ENCODE measurements around the gene PAFAH1B1. TPM values are rescaled to one million over a fixed set of nuclear protein-coding genes. Genes with fewer than 3 reads are reported as not detected.

Gene PAFAH1B1
- total and polyA plus RNA-seq, 2 experiments from 2014 or later: 69.9 to 71.7 TPM

GRCh38 chr17:2562162-2562858 is 31.1 kb upstream of the PAFAH1B1 start (continued):
- TF ChIP-seq, protein P1, sequence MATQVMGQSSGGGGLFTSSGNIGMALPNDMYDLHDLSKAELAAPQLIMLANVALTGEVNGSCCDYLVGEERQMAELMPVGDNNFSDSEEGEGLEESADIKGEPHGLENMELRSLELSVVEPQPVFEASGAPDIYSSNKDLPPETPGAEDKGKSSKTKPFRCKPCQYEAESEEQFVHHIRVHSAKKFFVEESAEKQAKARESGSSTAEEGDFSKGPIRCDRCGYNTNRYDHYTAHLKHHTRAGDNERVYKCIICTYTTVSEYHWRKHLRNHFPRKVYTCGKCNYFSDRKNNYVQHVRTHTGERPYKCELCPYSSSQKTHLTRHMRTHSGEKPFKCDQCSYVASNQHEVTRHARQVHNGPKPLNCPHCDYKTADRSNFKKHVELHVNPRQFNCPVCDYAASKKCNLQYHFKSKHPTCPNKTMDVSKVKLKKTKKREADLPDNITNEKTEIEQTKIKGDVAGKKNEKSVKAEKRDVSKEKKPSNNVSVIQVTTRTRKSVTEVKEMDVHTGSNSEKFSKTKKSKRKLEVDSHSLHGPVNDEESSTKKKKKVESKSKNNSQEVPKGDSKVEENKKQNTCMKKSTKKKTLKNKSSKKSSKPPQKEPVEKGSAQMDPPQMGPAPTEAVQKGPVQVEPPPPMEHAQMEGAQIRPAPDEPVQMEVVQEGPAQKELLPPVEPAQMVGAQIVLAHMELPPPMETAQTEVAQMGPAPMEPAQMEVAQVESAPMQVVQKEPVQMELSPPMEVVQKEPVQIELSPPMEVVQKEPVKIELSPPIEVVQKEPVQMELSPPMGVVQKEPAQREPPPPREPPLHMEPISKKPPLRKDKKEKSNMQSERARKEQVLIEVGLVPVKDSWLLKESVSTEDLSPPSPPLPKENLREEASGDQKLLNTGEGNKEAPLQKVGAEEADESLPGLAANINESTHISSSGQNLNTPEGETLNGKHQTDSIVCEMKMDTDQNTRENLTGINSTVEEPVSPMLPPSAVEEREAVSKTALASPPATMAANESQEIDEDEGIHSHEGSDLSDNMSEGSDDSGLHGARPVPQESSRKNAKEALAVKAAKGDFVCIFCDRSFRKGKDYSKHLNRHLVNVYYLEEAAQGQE (IDR thresholded peaks at IDR 0.05; ENCODE audit: unreplicated experiment): no peak
- no peak for TF ChIP-seq JUNB (IDR thresholded peaks at IDR 0.05; ENCODE audit: unreplicated experiment)
- no peak for TF ChIP-seq NANOG (IDR thresholded peaks at IDR 0.05; ENCODE audit: borderline replicate concordance)
- no peak for TF ChIP-seq CTCF (conservative IDR thresholded peaks at IDR 0.05; ENCODE audit: low read depth in 2 of 2)
- TF ChIP-seq EZH2 (IDR thresholded peaks at IDR 0.05; ENCODE audit: low read depth, unreplicated experiment): no peak
- no peak for TF ChIP-seq POLR2AphosphoS5 (IDR thresholded peaks at IDR 0.05; ENCODE audit: low read depth)

DNA sequence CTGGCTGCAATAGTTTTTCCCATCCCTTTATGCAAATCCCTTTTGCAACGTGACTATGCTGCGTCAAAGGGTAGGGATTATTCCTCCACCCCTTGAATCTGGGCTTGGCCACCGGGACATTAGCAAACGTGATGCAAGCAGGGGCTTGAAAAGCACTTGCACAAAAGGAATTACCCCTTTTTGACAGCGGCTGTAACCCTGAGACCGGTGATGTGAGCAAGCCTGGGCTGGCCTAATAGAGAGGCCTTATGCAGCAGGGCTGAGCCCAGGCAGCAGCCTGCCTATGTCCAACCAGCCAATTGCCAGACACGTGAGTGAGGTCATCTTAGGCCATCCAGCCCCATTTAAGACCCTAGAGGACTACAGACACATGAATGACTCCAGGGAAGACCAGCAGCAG is 30.4 kb upstream of the PAFAH1B1 start:
- Mint-ChIP-seq H3K4me3 (no peak overlapping the region), H3K36me3 (ENCODE audit: low read depth) (peaks cover 18% of the 10 kb centered on the region; the same call in 2 of the 3 replicates), H3K9me3 (peaks cover 33% of the 10 kb centered on the region), H3K4me1 (no peaks in the 10 kb centered on the region), H3K27ac (no peak overlapping the region), H3K27me3 (ENCODE audit: insufficient read depth, low read depth, poor library complexity) (peaks cover 11% of the 10 kb centered on the region)
- peaks cover 4% of the 10 kb centered on the region; the same call in 1 of the 2 replicates for H3K36me3 ChIP-seq (ENCODE audit: insufficient read depth)
- H3K4me3 ChIP-seq: no peak overlapping the region
- no peak for DNase-seq (ENCODE audit: low spot score)
- no peaks in the 10 kb centered on the region for H3K79me2 ChIP-seq (replicated peaks; ENCODE audit: insufficient read depth)
- no peaks in the 10 kb centered on the region for H3K9me2 ChIP-seq (ENCODE audit: insufficient read depth)
- no peak overlapping the region for H3K4me2 ChIP-seq
- no peak overlapping the region for H3K27ac ChIP-seq (ENCODE audit: low read depth)
- no peaks in the 10 kb centered on the region for H3K27me3 ChIP-seq (ENCODE audit: insufficient read depth)
- no peak overlapping the region for H2AFZ ChIP-seq
- H3K4me1 ChIP-seq (ENCODE audit: insufficient read depth): no peaks in the 10 kb centered on the region
- H4K20me1 ChIP-seq (replicated peaks; ENCODE audit: insufficient read depth): no peaks in the 10 kb centered on the region
- H3F3A ChIP-seq (replicated peaks; ENCODE audit: low read depth): no peaks in the 10 kb centered on the region
- peak; percentile 70 for ATAC-seq
- TF ChIP-seq, protein P1 (IDR thresholded peaks at IDR 0.05; ENCODE audit: unreplicated experiment): no peak
- TF ChIP-seq EZH2 (IDR thresholded peaks at IDR 0.05; ENCODE audit: low read depth, unreplicated experiment) (no peak), CTCF (conservative IDR thresholded peaks at IDR 0.05; ENCODE audit: low read depth in 2 of 2) (no peak), POLR2AphosphoS5 (IDR thresholded peaks at IDR 0.05; ENCODE audit: low read depth) (no peak), NANOG (IDR thresholded peaks at IDR 0.05; ENCODE audit: borderline replicate concordance) (no peak), EZH2phosphoT487 (IDR thresholded peaks at IDR 0.05; ENCODE audit: unreplicated experiment) (no peak), JUNB (IDR thresholded peaks at IDR 0.05; ENCODE audit: unreplicated experiment) (no peak), ZNF114 (CRISPR knock-in tag; IDR thresholded peaks at IDR 0.05) (no peak), CREB1 (CRISPR knock-in tag; IDR thresholded peaks at IDR 0.05; ENCODE audit: low read depth) (no peak)
- TF ChIP-seq, protein P2, sequence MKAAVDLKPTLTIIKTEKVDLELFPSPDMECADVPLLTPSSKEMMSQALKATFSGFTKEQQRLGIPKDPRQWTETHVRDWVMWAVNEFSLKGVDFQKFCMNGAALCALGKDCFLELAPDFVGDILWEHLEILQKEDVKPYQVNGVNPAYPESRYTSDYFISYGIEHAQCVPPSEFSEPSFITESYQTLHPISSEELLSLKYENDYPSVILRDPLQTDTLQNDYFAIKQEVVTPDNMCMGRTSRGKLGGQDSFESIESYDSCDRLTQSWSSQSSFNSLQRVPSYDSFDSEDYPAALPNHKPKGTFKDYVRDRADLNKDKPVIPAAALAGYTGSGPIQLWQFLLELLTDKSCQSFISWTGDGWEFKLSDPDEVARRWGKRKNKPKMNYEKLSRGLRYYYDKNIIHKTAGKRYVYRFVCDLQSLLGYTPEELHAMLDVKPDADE (IDR thresholded peaks at IDR 0.05): no peak

Data from GM23338 (cell line).